Activated CD8-positive, alpha-beta memory T cell treated with anti-CD3 and anti-CD28 coated beads, Interleukin-2, amount 50 U/mL, for 24 hours (primary cell): ENCODE data around the gene FGGY.
A peak's percentile ranks its signal among the peaks of the same experiment; 100 is the strongest.
"Not testable (repeated sequence)": the region's sequence is repeated elsewhere in the genome, so short reads cannot be mapped to it uniquely, and the experiment has no call there.

Experiments used
- DNase-seq: peaks from one replicate; pipeline ENCODE4 v3.0.0-alpha.2; 2020; ENCODE audit errors: extremely low read depth

FGGY gene

DNA sequence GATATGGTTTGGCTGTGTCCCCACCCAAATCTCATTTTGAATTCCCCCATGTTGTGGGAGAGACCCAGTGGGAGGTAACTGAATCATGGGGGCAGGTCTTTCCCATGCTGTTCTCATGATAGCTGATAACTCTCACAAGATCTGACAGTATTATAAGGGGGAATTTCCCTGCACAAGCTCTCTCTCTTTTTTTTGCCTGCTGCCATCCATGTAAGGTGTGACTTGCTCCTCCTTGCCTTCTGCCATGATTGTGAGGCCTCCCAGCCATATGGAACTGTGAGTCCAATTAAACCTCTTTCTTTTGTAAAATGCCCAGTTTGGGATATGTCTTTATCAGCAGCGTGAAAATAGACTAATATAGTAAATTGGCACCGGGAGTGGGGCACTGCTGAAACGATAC lies 439.0 kb downstream of the FGGY start:
- not testable (repeated sequence) for DNase-seq

GRCh38 chr1:59736744-59737143 lies 439.9 kb downstream of the FGGY start:
- no peak for DNase-seq

- no peak for DNase-seq
Measured at GRCh38 chr1:59737638-59738037, 440.7 kb downstream of the FGGY start.

DNA sequence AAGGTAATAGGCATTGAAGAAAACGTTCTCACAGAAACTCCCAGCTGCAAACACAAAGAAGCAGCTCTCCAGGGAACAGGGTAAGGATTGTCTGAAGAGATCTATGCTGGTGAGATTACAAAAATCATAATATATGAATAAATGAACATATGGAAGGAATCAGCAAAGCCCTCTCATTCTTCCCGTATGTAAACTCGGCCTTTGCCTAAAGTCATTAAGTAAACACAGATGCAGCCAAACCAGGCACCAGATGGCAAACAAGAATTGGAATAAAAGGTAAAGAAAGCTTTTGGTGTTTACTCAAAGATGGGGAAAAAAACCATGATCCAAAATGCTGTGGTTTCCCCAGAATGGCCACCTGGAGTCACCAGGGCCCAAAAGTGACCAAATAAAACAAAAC lies 441.3 kb downstream of the FGGY start:
- no peak for DNase-seq

DNA sequence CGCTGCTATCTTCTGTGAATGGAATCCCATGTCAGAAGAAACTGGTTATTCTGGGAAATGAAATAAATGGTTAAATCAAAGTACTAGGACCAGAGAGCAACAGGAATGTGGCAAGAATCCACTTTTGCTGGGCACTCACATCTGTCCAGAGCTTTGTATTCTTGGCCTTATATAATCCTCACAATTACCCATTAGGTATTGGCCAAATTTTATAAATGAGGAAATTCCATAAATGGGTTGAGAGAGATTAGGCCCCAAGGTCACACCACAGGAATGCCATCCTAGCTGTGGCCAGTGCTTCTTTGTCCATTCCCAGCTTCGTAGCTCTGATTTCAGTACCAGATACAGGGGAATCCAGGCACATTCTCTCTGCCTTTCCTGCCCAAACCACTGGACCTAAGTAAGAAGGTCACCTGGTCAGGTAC lies 441.7 kb downstream of the FGGY start:
- no peak for DNase-seq

DNA sequence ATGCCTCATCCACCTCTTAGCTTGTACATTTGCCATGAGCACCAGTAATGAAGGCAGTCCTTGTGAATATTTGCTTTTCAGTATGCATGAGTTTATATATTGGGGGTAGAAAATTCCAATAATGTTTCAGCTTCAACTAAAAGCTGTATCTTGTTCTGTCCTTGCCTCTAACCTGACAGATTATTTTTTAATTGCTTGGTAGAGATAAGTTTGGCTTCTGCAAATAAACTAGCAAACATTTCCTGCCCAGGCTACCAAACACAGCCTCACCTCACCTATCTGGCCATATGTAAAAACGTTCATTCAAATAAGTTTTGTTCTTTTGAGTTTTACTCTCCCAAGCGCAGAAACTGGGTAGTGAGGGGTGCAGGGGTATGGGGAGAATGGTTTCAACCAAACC lies 442.2 kb downstream of the FGGY start:
- no peak for DNase-seq

DNA sequence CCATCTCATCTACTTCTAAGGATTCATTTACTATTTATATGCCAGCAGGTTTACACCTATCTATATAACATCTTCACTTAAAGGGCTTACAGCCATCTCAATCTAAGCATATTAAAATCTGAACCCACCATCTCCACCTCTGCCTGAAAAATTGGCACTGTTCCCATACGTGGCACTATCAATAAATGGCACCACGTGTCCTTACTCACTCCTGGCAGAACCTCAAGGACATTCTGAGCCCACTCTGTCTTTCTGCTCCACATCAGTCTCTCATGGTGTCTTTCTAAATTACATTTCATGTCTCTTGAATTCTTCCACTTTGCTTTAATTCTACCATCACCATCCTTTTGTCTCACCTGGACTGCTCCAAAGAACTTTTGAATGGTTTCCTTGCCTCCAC lies 445.6 kb downstream of the FGGY start:
- DNase-seq = no peak

GRCh38 chr1:59743324-59744091 lies 446.6 kb downstream of the FGGY start:
- DNase-seq = no peak

GRCh38 chr1:59747420-59748024 lies 450.6 kb downstream of the FGGY start:
- DNase-seq = no peak

- DNase-seq = no peak
Measured at GRCh38 chr1:59748123-59748522, 451.2 kb downstream of the FGGY start.

DNA sequence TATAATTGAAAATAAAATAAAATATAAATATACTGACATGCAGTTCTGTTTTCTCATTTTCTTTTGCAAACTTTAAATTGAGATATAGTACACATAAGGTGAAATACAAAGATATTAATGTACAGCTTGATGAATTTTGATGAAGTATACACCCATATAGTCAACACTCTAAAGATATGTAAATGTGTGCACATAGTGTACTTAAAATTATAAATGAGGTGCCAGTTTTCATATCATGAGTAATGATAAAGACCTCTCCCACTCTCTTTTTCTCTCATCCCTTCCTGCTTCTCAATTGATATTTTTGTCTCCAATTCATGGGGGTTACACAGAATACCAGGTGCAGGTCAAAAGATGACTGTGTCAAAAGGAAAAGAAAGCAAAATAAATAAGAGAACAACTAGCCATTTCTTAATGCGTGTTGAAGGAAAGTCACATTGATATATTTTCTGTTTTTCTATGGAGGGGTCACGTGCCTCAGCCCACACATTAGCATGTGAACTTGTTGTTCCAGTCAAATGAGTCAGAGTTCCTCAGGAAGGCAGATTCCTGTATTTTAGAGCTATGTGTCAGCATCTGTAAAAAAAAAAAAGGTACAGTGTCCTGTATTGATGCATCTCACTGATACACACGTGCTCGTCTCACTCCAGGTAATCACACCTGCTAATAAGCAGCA lies 453.6 kb downstream of the FGGY start:
- no peak for DNase-seq

DNA sequence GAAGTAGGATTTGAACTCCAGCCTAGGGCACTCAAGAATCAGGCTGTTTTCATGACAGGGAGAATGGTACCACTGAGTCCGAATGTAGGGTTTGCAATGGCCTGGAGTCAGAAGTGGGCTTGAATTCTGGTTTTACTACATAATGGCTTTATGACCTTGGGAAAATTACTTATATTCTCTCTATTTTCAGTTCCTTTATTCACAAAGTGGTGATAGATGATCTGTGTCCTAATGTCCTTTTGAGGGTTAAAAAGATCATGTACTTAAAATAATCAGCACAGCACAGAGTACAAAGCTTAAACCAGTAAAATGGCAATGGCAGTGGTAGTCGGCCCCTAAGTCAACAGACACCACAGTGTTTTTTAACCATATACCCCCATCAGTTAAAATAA lies 454.1 kb downstream of the FGGY start:
- no peak for DNase-seq

DNA sequence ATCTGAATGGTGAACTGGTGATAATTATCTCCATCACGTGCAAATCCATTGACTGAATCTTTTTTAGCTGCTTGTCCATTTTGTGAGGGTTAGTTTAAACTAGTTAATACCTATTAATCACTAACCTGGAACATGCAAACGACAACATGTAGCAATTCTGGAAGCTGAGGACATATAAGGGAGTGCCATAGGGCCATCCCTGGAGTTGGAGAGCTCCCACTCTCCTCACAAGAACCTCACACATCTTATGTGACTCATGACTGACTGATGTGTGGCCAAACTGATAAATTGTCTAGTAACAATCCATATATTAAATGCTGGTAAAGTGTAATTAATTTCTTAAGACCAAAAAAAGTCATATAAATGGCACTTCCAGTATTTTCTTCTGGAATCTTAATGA lies 454.9 kb downstream of the FGGY start:
- no peak for DNase-seq

- DNase-seq = no peak
Measured at GRCh38 chr1:59752556-59753414, 455.9 kb downstream of the FGGY start.

DNA sequence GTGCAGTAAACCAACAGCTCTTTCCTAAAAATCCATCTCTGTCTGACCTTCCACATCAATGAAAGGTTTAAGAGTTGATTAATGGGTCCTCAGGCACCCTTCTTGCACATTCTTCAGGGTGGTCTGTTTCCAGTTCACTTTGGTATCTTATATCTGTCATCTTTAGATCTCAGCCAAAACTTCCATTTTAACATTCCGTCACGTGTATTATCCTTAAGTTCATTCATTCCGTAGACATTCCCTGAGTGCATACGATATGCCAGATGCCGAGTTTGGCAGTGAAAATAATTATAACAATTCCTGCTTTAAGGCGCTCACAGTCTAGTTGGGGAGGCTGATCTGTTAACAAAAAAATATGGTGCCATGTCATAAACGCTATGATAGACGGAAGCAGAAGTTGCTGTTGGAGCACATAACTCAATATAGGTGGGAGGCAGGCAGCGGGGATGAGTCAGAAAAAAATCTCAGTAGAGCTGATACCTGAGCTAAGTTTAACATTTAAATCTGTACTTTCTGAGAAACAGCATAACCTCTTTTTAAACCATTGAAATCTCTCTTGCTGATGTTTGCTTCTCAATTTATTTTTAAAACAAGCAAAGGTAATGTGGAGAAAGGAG lies 458.3 kb downstream of the FGGY start:
- DNase-seq = no peak

- no peak for DNase-seq
Measured at GRCh38 chr1:59757197-59757747, 460.4 kb downstream of the FGGY start.

- DNase-seq = peak; percentile 35
Measured at GRCh38 chr1:59759156-59759925, 462.4 kb downstream of the FGGY start.

GRCh38 chr1:59761443-59761842 lies 464.5 kb downstream of the FGGY start:
- no peak for DNase-seq

DNA sequence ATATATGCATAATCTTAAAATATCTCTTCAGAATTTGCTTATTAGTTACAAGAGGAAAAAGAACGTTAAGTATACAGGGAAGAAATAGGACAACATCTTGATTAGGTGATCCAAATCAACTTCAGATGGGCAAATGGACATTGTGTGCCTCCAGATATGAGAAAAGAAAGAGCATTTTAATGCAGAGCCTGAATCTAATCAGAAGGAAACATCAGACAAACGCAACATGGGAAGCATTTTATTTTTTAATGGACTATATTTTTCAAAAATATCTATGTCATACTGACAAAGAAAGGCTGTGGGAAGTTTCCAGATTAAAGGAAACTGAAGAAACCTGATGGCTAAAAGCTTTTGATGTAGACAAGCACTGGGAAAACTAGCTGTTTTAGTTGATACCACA lies 466.5 kb downstream of the FGGY start:
- no peak for DNase-seq

DNA sequence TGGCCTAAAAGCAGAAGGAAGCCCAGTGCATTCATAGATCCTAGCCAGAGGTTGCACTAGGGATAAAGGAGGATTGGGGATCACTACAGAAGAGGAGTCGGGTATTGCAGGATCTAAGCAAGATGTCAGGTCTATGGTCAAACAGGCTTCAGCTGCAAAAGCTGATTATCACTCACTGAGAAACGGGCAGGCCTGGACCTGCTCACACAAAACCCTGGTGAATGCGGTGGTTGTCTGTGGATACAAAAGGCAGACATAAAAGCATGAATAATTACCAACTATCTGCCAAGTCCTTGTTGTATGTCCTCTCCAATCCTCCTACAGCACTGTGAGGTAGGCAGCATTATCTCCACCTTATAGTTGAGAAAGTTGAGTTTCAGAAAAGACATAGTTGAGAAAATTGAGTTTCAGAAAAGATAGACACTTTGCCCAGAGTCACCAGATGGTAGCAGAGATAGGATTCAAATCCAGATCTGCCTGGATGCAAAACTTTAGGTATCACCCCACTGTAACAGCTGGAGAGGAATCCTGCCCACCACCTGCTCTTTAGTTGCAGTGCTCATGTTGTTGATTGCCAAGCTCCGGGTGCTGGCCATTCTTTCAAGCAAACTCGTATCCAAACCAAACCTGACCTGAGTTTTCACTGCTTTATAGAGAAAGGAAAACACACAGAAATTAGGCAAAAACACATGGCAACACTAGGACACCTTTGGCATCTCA lies 468.3 kb downstream of the FGGY start:
- no peak for DNase-seq
